22Rv1 (cell line): ENCODE results near the gene RIPPLY3.
"Not testable (repeated sequence)": the region's sequence is repeated elsewhere in the genome, so short reads cannot be mapped to it uniquely, and the experiment has no call there.

Experiments
- H3K27ac ChIP-seq: fragments of 450-650 bp; 2 replicates; pipeline ENCODE4 v1.5.1; 2017
- ZFX ChIP-seq: fragments of 450-650 bp; IDR thresholded peaks from 2 replicates; pipeline ENCODE4 v1.6.1; 2017; ENCODE audit warnings: antibody characterized with exemption, borderline replicate concordance
- TF ChIP-seq, protein P1 (sequence below): fragments of 450-650 bp; IDR thresholded peaks from 2 replicates; pipeline ENCODE4 v1.5.1; 2017; ENCODE audit warnings: mild to moderate bottlenecking

RIPPLY3 gene

DNA sequence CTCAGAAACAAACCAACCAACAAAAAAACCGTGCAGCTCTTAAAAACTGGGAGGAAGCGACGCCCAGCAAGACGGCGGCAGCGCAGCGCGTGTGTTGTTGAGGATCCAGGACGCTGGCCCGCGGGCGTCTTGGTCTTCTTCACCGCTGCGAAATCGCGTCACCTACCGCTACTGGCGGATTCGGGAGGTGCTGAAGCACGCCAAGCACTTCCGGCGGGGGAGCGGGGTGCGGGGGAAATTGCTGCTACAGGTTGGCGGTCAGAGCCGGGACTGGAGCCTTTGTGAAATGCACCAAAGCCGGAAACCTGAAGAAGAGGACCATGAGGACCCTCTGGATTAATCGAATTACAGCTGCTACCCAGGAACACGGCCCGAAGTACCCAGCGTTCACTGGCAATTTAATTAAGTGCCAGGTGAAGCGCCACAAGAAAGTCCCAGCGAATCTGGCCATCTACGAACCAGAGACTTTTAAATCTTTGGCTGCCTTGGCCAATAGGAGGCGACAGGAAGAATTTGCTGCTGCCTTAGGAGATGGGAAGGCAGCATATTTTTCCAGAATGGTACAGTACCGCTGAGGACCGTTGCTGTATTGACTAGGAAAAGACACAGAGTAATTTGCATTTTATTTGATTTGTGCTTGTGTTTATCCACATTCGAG, 11.9 kb upstream of the RIPPLY3 start:
- H3K27ac ChIP-seq = no peak overlapping the region
- no peak for TF ChIP-seq ZFX
- TF ChIP-seq, protein P1, sequence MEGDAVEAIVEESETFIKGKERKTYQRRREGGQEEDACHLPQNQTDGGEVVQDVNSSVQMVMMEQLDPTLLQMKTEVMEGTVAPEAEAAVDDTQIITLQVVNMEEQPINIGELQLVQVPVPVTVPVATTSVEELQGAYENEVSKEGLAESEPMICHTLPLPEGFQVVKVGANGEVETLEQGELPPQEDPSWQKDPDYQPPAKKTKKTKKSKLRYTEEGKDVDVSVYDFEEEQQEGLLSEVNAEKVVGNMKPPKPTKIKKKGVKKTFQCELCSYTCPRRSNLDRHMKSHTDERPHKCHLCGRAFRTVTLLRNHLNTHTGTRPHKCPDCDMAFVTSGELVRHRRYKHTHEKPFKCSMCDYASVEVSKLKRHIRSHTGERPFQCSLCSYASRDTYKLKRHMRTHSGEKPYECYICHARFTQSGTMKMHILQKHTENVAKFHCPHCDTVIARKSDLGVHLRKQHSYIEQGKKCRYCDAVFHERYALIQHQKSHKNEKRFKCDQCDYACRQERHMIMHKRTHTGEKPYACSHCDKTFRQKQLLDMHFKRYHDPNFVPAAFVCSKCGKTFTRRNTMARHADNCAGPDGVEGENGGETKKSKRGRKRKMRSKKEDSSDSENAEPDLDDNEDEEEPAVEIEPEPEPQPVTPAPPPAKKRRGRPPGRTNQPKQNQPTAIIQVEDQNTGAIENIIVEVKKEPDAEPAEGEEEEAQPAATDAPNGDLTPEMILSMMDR = no peak; the same call in 1 of the 2 replicates

DNA sequence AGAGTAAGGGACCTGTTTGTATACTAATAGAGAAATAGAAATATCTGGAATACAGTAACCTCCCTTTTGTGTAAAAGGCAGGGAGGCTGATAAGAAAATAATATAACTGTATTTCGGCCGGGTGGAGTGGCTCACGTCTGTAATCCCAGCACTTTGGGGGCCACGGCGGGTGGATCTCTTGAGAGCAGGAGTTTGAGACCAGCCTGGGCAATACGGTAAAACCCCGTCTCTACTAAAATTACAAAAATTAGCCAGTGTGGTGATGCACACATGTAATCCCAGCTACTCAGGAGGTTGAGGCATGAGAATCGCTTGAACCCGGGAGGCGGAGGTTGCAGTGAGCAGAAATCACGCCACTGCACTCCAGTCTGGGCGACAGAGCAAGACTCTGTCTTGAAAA, 11.2 kb upstream of the RIPPLY3 start:
- not testable (repeated sequence) for H3K27ac ChIP-seq

DNA sequence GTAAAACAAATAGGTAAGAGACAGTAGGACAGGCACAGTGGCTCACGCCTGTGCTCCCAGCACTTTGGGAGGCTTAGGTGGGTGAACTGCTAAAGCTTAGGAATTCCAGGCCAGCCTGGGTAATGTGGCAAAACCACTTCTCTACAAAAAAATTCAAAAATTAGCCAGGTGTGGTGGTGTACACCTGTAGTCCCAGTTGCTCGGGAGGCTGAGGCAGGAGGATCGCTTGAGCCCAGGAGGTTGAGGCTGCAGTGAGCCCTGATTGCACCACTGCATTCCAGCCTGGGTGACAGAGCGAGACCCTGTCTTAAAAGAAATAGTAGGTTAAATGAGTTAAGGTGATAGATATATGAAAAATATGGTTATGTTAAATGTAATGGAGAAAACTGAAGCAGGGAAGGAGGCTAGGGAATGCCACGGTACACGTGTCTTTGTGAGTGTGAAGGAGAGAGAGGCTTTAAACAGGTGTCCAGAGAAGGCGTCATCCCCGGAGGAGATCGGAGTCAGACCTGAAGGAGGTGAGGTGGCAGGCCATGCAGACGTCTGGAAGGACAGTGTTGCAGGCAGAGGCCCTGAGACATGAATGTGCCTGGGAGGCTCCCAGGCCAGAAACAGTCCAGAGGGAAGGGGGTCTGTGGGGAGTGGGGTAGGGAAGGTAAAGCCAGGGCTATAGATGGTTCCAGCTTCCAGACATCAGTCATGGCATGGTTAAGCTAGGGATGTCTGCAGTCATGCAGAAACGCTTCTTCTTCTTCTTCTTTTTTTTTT, 7.2 kb upstream of the RIPPLY3 start:
- TF ChIP-seq, protein P1 = no peak
- TF ChIP-seq ZFX = no peak
- no peak overlapping the region for H3K27ac ChIP-seq

DNA sequence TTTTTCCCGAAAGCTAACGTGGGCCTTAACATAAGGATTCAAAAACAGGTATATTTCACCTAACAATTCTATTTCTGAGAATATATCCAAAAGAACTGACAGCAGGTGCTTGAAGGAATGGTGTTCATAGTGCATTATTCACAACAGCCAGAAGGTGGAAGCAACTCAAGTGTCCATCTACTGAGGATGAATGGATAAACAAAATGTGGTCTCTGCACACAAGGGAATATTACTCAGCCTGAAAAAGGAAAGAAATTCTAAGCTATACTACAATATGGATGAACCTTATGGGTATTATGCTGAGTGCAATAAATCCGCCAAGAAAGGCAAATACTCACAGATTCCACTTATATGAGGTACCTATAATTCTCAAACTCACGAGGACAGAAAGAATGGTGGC, 6.1 kb upstream of the RIPPLY3 start:
- no peak overlapping the region for H3K27ac ChIP-seq
- TF ChIP-seq, protein P1 = no peak
- no peak for TF ChIP-seq ZFX

DNA sequence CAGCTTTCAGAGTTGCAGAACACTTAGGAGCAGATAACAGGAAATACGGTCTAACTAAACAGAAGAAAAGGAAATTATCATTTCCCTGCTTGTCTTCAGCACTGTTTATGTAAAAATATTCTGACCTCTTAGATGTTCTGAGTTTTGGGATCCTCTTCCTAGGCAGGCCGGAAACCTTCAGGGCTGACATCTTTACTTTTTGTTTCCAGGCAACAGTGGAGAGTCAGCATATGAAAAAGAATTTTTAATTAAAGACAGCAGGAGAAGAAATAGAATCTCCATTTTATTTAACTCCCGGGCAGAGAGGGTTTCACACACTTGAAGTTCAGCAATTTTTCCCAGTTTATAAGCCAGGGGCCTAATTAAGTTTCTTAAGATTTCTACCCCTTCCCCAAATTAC, 5.1 kb upstream of the RIPPLY3 start:
- TF ChIP-seq, protein P1 = no peak
- no peak for TF ChIP-seq ZFX
- no peak overlapping the region for H3K27ac ChIP-seq

DNA sequence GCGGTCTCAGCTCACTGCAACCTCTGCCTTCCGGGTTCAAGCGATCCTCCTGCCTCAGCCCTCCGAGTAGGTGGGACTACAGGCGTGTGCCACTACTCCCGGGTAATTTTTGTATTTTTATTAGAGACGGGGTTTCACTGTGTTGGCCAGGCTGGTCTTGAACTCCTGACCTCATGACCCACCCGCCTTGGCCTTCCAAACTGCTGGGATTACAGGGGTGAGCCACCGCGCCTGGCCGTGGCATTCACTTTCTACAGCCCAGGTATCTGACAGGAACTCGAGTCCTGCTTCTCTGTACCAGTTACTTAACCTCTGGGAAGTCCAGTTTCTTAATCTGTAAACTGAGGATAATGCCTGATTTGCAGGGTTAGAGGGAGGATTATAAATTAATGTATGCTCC, 3.7 kb upstream of the RIPPLY3 start:
- H3K27ac ChIP-seq = not testable (repeated sequence)

DNA sequence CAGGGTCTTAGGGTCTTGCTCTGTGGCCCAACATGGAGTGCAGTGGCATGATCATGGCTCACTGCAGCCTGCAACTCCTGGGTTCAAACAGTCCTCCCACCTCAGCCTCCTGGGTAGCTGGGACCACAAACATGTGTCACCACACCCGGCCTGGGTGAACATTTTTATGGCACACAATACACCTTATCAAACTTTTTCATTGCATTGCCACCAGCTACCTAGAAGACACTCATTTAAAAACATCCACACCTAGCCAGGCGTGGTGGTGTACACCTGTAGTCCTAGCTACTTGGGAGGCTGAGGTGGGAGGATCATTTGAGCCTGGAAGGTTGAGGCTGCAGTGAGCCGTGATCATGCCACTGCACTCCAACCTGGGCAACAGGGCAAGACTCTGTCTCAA, 2.6 kb upstream of the RIPPLY3 start:
- H3K27ac ChIP-seq = not testable (repeated sequence)

DNA sequence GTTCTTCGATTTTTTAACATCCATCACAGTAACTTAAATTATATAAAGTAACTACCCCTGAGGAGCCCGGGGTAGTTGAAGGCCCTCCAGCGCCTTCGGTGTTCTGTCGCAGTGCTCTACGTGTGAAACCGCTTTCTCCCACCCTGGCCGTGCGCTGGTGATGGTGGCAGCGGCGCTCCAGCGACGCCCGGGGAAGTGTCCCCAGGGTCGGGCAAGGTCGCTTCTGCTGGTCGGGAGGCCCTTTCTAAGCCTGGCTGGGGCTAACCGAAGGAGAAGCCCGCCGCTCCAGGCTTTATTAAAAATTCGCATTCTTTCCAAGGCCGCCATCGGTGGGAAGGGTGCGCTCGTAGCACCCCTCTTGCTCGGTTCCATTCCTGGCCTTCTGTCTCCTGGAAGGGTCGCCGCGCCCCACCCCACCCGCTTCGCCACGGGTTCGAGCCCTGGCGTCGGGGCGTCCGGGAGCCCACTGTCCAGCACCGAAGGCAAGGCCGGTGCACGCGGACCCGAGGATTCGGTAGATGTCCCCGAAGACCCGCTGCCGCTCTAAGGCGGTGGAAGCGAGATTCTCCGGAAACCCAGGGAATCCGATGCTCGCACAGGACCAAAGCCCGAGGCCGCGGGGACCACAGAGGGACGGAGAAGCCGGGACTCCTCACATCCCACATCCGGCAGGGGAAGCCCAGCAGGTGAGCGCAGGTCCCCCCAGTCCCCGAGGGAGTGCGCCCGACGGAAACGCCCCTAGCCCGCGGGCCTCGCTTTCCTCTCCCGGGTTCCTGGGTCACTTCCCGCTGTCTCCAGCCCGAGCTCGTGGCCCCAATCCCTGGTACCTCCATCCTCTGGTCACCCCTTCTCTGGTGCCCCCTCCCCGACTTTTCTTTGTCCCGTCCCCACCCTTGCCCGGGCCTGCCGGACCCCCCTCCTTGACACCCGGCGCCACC, 685 bp upstream of the RIPPLY3 start:
- no peak overlapping the region for H3K27ac ChIP-seq
- TF ChIP-seq, protein P1 = no peak
- TF ChIP-seq ZFX = no peak
